Measurements from ENCODE around the gene PBX3.

Gene PBX3

GRCh38 chr9:125887172-125887571 is 140.0 kb downstream of the PBX3 start:
- no peak for DNase-seq (ENCODE audit: extremely low read depth, low read depth)
- TF ChIP-seq CTCF (IDR thresholded peaks at IDR 0.05; ENCODE audit: low read depth, low read length) = no peak

- TF ChIP-seq CTCF (IDR thresholded peaks at IDR 0.05; ENCODE audit: low read depth, low read length) = no peak
- no peak for DNase-seq (ENCODE audit: extremely low read depth, low read depth)
Observed at GRCh38 chr9:125888211-125888610, 141.0 kb downstream of the PBX3 start.

GRCh38 chr9:125889112-125889475 is 141.9 kb downstream of the PBX3 start:
- DNase-seq (ENCODE audit: extremely low read depth, low read depth) = no peak
- TF ChIP-seq CTCF (IDR thresholded peaks at IDR 0.05; ENCODE audit: low read depth, low read length) = no peak

GRCh38 chr9:125889476-125890419 is 142.6 kb downstream of the PBX3 start:
- TF ChIP-seq CTCF (IDR thresholded peaks at IDR 0.05; ENCODE audit: low read depth, low read length) = no peak
- DNase-seq (ENCODE audit: extremely low read depth, low read depth) = no peak

GRCh38 chr9:125890826-125891225 is 143.7 kb downstream of the PBX3 start:
- DNase-seq (ENCODE audit: extremely low read depth, low read depth) = no peak
- no peak for TF ChIP-seq CTCF (IDR thresholded peaks at IDR 0.05; ENCODE audit: low read depth, low read length)

GRCh38 chr9:125893277-125893676 is 146.1 kb downstream of the PBX3 start:
- DNase-seq (ENCODE audit: extremely low read depth, low read depth) = no peak
- TF ChIP-seq CTCF (IDR thresholded peaks at IDR 0.05; ENCODE audit: low read depth, low read length) = no peak

- no peak for DNase-seq (ENCODE audit: extremely low read depth, low read depth)
- no peak for TF ChIP-seq CTCF (IDR thresholded peaks at IDR 0.05; ENCODE audit: low read depth, low read length)
Observed at GRCh38 chr9:125894566-125894965, 147.4 kb downstream of the PBX3 start.
